Keratinocyte (primary cell): ENCODE data around the gene NEDD1.

ENCODE experiments used
- CTCF ChIP-seq, 3 experiments: IDR thresholded peaks in 1 of 3; conservative IDR thresholded peaks in 1 of 3; optimal IDR thresholded peaks in 1 of 3; 2 replicates in 2 of 3; 3 replicates in 1 of 3; pipeline versions ENCODE3 to v1.5.1; 2011; ENCODE audit warnings: low read length in 3 of 3, mild to moderate bottlenecking in 3 of 3, moderate library complexity in 2 of 3, control low read depth in 1 of 3, inconsistent platforms in 1 of 3; ENCODE audit not compliant: insufficient read depth in 2 of 3; ENCODE audit errors: extremely low read depth in 1 of 3
- EZH2 ChIP-seq: IDR thresholded peaks from one replicate; pipeline ENCODE4 v1.6.1; 2012; ENCODE audit warnings: inconsistent platforms, mild to moderate bottlenecking, low read length, moderate library complexity

DNA sequence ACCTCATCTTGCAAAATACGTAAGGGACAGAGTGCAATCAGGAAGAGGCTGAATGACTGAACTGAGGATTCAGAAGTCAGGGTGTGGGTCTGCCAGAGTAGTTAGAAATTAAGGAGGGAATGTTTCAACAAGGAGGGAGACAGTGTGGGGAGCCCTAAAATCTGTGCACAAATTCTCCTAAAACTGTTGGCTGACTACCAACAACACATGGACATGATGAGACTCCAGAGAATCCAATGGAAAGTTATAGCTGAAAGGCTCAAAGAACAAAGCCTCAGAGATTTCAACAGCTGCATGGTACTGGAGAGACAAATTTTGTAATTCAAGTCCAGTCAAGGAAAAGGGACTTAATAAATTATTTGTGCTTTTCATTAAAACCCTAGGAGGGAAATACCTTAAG, 36.1 kb upstream of the NEDD1 start:
- TF ChIP-seq CTCF (optimal IDR thresholded peaks at IDR 0.05 in 1 of 3, IDR thresholded peaks at IDR 0.05 in 1 of 3, conservative IDR thresholded peaks at IDR 0.05 in 1 of 3; ENCODE audit: extremely low read depth in 1 of 3, insufficient read depth in 2 of 3, low read length in 3 of 3): no peak
- no peak for TF ChIP-seq EZH2
